Measurements from ENCODE around the gene CADM1.
"Not testable (repeated sequence)": the region's sequence is repeated elsewhere in the genome, so short reads cannot be mapped to it uniquely, and the experiment has no call there.

The CADM1 gene

GRCh38 chr11:115481528-115481927 is 22.7 kb downstream of the CADM1 start:
- H3K27me3 ChIP-seq (ENCODE audit: insufficient read depth, poor library complexity, severe bottlenecking), result no peaks in the 10 kb centered on the region
- no peaks in the 10 kb centered on the region for H3K9me3 ChIP-seq (ENCODE audit: severe bottlenecking)
- H3K27ac ChIP-seq (ENCODE audit: poor library complexity, severe bottlenecking), result no peak overlapping the region
- no peaks in the 10 kb centered on the region for H3K36me3 ChIP-seq (ENCODE audit: low read depth)
- ATAC-seq (ENCODE audit: low read depth) (no peak), DNase-seq (ENCODE audit: low spot score) (no peak)
- no peak overlapping the region for H3K4me3 ChIP-seq (ENCODE audit: severe bottlenecking)
- TF ChIP-seq CTCF (IDR thresholded peaks at IDR 0.05; ENCODE audit: poor library complexity, severe bottlenecking), result no peak
- no peaks in the 10 kb centered on the region for H3K4me1 ChIP-seq (ENCODE audit: insufficient read depth, poor library complexity, severe bottlenecking)

- ATAC-seq (ENCODE audit: low read depth) (no peak), DNase-seq (ENCODE audit: low spot score) (no peak)
- H3K27ac ChIP-seq (ENCODE audit: poor library complexity, severe bottlenecking), result no peak overlapping the region
- no peaks in the 10 kb centered on the region for H3K36me3 ChIP-seq (ENCODE audit: low read depth)
- no peaks in the 10 kb centered on the region for H3K9me3 ChIP-seq (ENCODE audit: severe bottlenecking)
- H3K27me3 ChIP-seq (ENCODE audit: insufficient read depth, poor library complexity, severe bottlenecking), result no peaks in the 10 kb centered on the region
- no peak for TF ChIP-seq CTCF (IDR thresholded peaks at IDR 0.05; ENCODE audit: poor library complexity, severe bottlenecking)
- no peaks in the 10 kb centered on the region for H3K4me1 ChIP-seq (ENCODE audit: insufficient read depth, poor library complexity, severe bottlenecking)
- H3K4me3 ChIP-seq (ENCODE audit: severe bottlenecking), result no peak overlapping the region
Measured at GRCh38 chr11:115480611-115481010, 23.6 kb downstream of the CADM1 start.

GRCh38 chr11:115477410-115477809 is 26.8 kb downstream of the CADM1 start:
- no peak for TF ChIP-seq CTCF (IDR thresholded peaks at IDR 0.05; ENCODE audit: poor library complexity, severe bottlenecking)
- H3K36me3 ChIP-seq (ENCODE audit: low read depth), result no peaks in the 10 kb centered on the region
- H3K27me3 ChIP-seq (ENCODE audit: insufficient read depth, poor library complexity, severe bottlenecking), result no peaks in the 10 kb centered on the region
- no peaks in the 10 kb centered on the region for H3K9me3 ChIP-seq (ENCODE audit: severe bottlenecking)
- no peaks in the 10 kb centered on the region for H3K4me1 ChIP-seq (ENCODE audit: insufficient read depth, poor library complexity, severe bottlenecking)
- no peak overlapping the region for H3K27ac ChIP-seq (ENCODE audit: poor library complexity, severe bottlenecking)
- ATAC-seq (ENCODE audit: low read depth), result no peak
- no peak overlapping the region for H3K4me3 ChIP-seq (ENCODE audit: severe bottlenecking)
- no peak for DNase-seq (ENCODE audit: low spot score)

- DNase-seq (ENCODE audit: low spot score), result no peak
- H3K4me1 ChIP-seq (ENCODE audit: insufficient read depth, poor library complexity, severe bottlenecking), result no peaks in the 10 kb centered on the region
- no peaks in the 10 kb centered on the region for H3K9me3 ChIP-seq (ENCODE audit: severe bottlenecking)
- H3K36me3 ChIP-seq (ENCODE audit: low read depth), result no peaks in the 10 kb centered on the region
- H3K27ac ChIP-seq (ENCODE audit: poor library complexity, severe bottlenecking), result no peak overlapping the region
- no peak for TF ChIP-seq CTCF (IDR thresholded peaks at IDR 0.05; ENCODE audit: poor library complexity, severe bottlenecking)
- no peak overlapping the region for H3K4me3 ChIP-seq (ENCODE audit: severe bottlenecking)
- H3K27me3 ChIP-seq (ENCODE audit: insufficient read depth, poor library complexity, severe bottlenecking), result no peaks in the 10 kb centered on the region
- no peak for ATAC-seq (ENCODE audit: low read depth)
Measured at GRCh38 chr11:115476463-115477286, 27.5 kb downstream of the CADM1 start.

- DNase-seq (ENCODE audit: low spot score) (no peak), ATAC-seq (ENCODE audit: low read depth) (no peak)
- H3K9me3 ChIP-seq (ENCODE audit: severe bottlenecking), result no peaks in the 10 kb centered on the region
- TF ChIP-seq CTCF (IDR thresholded peaks at IDR 0.05; ENCODE audit: poor library complexity, severe bottlenecking), result no peak
- H3K36me3 ChIP-seq (ENCODE audit: low read depth), result no peaks in the 10 kb centered on the region
- no peak overlapping the region for H3K4me3 ChIP-seq (ENCODE audit: severe bottlenecking)
- H3K27ac ChIP-seq (ENCODE audit: poor library complexity, severe bottlenecking), result no peak overlapping the region
- no peaks in the 10 kb centered on the region for H3K27me3 ChIP-seq (ENCODE audit: insufficient read depth, poor library complexity, severe bottlenecking)
- H3K4me1 ChIP-seq (ENCODE audit: insufficient read depth, poor library complexity, severe bottlenecking), result no peaks in the 10 kb centered on the region
Measured at GRCh38 chr11:115475564-115475963, 28.7 kb downstream of the CADM1 start.

GRCh38 chr11:115474306-115474705 is 29.9 kb downstream of the CADM1 start:
- not testable (repeated sequence) for ATAC-seq (ENCODE audit: low read depth); H3K4me1 ChIP-seq (ENCODE audit: insufficient read depth, poor library complexity, severe bottlenecking); H3K9me3 ChIP-seq (ENCODE audit: severe bottlenecking); H3K36me3 ChIP-seq (ENCODE audit: low read depth); H3K27ac ChIP-seq (ENCODE audit: poor library complexity, severe bottlenecking); H3K27me3 ChIP-seq (ENCODE audit: insufficient read depth, poor library complexity, severe bottlenecking); H3K4me3 ChIP-seq (ENCODE audit: severe bottlenecking); DNase-seq (ENCODE audit: low spot score)

Measured in RWPE2 (cell line).